ENCODE measurements around the gene TRABD.

DNA sequence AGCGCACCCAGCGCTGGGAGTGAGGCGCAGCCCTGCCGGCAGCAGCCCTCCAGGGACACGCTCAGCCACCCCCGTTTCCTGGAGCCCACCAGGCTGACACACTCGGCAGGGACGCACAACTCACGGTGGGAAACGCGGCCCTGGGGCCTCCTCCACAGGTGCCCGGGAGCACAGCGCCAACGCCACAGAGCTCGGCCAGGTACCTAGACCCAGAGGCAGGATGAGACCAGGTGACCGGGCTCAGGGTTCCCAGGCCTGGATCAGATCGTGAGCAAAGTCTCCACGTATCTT lies 41.1 kb downstream of the TRABD start:
- TF ChIP-seq CTCF (IDR thresholded peaks at IDR 0.05) = no peak
- TF ChIP-seq POLR2A (IDR thresholded peaks at IDR 0.05) = no peak

Measured in testis (tissue), 2 donors.